Calu3 (cell line): Measurements from ENCODE around the gene PTPN1. TPM values are rescaled to one million over a fixed set of nuclear protein-coding genes. Genes with fewer than 3 reads are reported as not detected.

Source experiments
- BruUV-seq: library from RNA; stranded (reverse); fragments of 400-500 nt; replicated peaks from 2 replicates; lab custom pipeline; 2021; lab: Mats Ljungman, UMichigan
- CTCF ChIA-PET: fragments of 300-600 bp; sonication (Branson Sonifier 250); formaldehyde crosslinking; loops from one replicate; lab custom pipeline; 2022; ENCODE audit warnings: antibody characterized with exemption; lab: Charles Lee
- DNase-seq: peaks from one replicate; pipeline ENCODE4 v3.0.0; 2022
- H3K27ac Mint-ChIP-seq: one replicate; pipeline ENCODE4 v1.8.0; 2022; ENCODE audit warnings: mixed read lengths; ENCODE audit not compliant: unreplicated experiment
- H3K27me3 Mint-ChIP-seq: one replicate; pipeline ENCODE4 v1.8.0; 2022; ENCODE audit warnings: mixed read lengths; ENCODE audit not compliant: unreplicated experiment
- H3K36me3 Mint-ChIP-seq: one replicate; pipeline ENCODE4 v1.8.0; 2022; ENCODE audit warnings: mild to moderate bottlenecking, moderate library complexity, mixed read lengths; ENCODE audit not compliant: insufficient read depth, unreplicated experiment
- H3K4me1 Mint-ChIP-seq: one replicate; pipeline ENCODE4 v1.8.0; 2022; ENCODE audit warnings: mild to moderate bottlenecking, low read depth, mixed read lengths; ENCODE audit not compliant: unreplicated experiment
- H3K4me3 Mint-ChIP-seq: one replicate; pipeline ENCODE4 v1.8.0; 2022; ENCODE audit warnings: mild to moderate bottlenecking, low read depth, moderate library complexity, mixed read lengths; ENCODE audit not compliant: unreplicated experiment
- H3K9me3 Mint-ChIP-seq: one replicate; pipeline ENCODE4 v1.8.0; 2022; ENCODE audit warnings: low read depth, mixed read lengths; ENCODE audit not compliant: unreplicated experiment
- intact Hi-C: fragments of 100-400 bp; cut with micrococcal nuclease; formaldehyde crosslinking; loops from one replicate; pipeline ENCODE4 v1.10.0; 2022; ENCODE audit not compliant: unreplicated experiment
- total RNA-seq: library from RNA; stranded (reverse); gene quantifications from 2 replicates; pipeline ENCODE4 v1.2.3, GENCODE V29; 2022
- TF ChIP-seq, protein P1 (sequence below): fragments of 200-600 bp; IDR thresholded peaks from one replicate; pipeline ENCODE4 v1.8.0; 2022; ENCODE audit warnings: antibody characterized with exemption; ENCODE audit not compliant: unreplicated experiment

Gene PTPN1
- total RNA-seq, 1 experiment from 2014 or later = 58.5 TPM

DNA sequence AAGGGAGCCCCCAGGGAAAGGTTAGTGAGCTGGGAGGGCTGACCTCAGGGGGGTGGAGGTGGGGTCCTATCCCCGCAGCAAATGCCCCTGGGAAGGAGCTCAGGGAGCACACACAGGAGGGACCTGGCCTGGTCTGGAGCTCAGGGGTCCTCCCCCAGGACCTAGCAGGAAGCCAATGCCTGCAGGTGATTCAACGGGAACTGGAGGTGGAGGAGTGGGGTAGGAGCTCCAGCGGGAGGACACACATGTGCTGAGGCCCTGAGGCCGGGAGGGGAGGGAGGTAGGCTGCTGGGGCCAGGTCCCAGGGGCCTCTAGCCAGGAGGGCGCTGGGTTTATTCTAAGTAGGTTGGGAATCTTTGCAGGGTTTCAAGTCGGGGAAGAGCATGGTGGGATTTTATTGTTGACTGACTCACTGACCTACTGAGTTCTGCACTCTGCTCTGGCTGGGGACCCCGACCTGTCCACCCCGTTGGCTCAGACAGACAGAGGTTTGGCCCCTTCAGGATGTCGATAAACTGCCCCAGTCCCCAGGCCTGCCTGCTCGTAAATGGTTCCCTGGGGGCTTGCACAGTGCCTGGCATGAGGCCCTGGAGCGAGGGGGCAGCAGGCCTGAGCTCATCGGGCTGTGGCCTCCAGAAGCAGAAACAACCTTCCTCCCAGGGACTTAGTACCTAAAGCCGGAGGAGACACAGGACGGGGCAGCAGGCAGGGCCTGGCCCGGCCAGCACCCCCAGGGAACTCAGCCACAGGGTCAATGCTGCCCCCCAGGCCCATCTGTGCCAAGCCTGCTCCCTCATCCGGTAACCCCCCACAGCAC is 118.9 kb downstream of the PTPN1 start:
- TF ChIP-seq, protein P1, sequence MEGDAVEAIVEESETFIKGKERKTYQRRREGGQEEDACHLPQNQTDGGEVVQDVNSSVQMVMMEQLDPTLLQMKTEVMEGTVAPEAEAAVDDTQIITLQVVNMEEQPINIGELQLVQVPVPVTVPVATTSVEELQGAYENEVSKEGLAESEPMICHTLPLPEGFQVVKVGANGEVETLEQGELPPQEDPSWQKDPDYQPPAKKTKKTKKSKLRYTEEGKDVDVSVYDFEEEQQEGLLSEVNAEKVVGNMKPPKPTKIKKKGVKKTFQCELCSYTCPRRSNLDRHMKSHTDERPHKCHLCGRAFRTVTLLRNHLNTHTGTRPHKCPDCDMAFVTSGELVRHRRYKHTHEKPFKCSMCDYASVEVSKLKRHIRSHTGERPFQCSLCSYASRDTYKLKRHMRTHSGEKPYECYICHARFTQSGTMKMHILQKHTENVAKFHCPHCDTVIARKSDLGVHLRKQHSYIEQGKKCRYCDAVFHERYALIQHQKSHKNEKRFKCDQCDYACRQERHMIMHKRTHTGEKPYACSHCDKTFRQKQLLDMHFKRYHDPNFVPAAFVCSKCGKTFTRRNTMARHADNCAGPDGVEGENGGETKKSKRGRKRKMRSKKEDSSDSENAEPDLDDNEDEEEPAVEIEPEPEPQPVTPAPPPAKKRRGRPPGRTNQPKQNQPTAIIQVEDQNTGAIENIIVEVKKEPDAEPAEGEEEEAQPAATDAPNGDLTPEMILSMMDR = no peak
- H3K4me3 Mint-ChIP-seq = no peak overlapping the region
- H3K4me1 Mint-ChIP-seq = peaks cover 32% of the 10 kb centered on the region
- intact Hi-C loops = loop anchor here (5.0 kb wide), 1 partner anchor 118 kb away; no protein-coding TSS in a partner anchor
- H3K9me3 Mint-ChIP-seq = no peaks in the 10 kb centered on the region
- peaks cover 8% of the 10 kb centered on the region for H3K36me3 Mint-ChIP-seq
- no peak for DNase-seq
- BruUV-seq = no TSS peak
- no peak overlapping the region for H3K27ac Mint-ChIP-seq
- H3K27me3 Mint-ChIP-seq = no peaks in the 10 kb centered on the region
- CTCF ChIA-PET = interaction anchor here (0.6 to 4.5 kb wide), 7 partner anchors 15 to 118 kb away, joined by 3 to 28 read pairs (median 3); no protein-coding TSS in a partner anchor

DNA sequence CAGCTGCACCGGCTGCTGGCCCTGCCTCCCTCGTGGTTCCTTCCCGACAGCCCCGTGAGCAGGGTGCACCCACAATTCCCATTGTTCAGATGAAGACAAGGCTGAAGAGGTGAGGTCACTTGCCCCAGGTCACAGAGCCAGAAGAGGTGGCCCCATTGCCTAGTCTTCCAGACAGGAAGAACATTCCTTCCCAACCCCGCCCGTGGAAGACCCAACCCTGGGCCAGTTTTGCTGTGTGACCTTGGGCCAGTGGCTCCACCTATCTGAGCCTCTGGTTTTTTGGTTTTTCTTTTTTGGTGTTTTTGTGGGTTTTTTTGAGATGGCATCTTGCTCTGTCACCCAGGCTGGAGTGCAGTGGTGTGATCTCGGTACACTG is 119.5 kb downstream of the PTPN1 start:
- CTCF ChIA-PET = interaction anchor here (4.5 kb wide), 1 partner anchor 30 kb away, joined by 28 read pairs; no protein-coding TSS in a partner anchor
- Mint-ChIP-seq H3K27ac (no peak overlapping the region), H3K36me3 (peaks cover 2% of the 10 kb centered on the region), H3K27me3 (no peaks in the 10 kb centered on the region), H3K4me3 (no peak overlapping the region), H3K4me1 (peaks cover 26% of the 10 kb centered on the region), H3K9me3 (no peaks in the 10 kb centered on the region)
- DNase-seq = no peak
- intact Hi-C loops = loop anchor here (5.0 kb wide), 1 partner anchor 118 kb away; no protein-coding TSS in a partner anchor
- BruUV-seq = no TSS peak
- TF ChIP-seq, protein P1 = no peak

DNA sequence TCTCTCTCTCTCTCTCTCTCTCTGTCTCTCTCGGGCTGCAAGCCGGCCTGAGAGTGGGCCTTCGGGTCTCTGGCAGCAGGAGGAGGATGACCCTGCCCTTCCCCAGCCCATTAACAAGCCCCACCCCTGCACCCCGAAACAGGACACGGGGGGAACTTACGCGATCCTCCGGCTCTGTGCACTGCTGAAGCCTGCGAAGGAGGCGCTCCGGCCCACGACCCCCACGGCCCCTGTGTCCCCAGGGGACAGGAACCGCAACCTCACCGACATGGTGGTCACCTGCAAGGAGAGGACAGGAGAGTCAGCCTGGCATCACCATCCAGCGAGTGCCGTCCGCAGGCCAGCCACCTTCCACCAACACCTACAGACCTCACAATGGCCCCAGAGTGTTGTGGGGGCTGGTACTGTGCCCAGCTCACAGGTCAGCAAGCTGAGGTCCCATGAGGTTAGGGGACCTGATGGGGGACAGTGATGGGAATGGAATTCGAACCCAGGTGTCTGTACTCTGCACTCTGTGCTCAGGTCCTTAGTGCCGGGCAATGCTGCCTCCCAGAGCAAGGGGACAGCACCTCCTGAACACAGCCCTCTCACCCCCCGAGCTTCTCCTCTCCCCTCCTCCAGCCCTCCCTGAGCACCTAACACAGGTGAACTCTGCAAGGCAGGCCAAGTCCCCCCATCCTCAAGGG is 120.5 kb downstream of the PTPN1 start:
- H3K27ac Mint-ChIP-seq = no peak overlapping the region
- intact Hi-C loops = no loop called here
- DNase-seq = no peak
- H3K27me3 Mint-ChIP-seq = no peaks in the 10 kb centered on the region
- no peaks in the 10 kb centered on the region for H3K36me3 Mint-ChIP-seq
- H3K4me1 Mint-ChIP-seq = peaks cover 23% of the 10 kb centered on the region
- no peaks in the 10 kb centered on the region for H3K9me3 Mint-ChIP-seq
- BruUV-seq = no TSS peak
- TF ChIP-seq, protein P1 = no peak
- no peak overlapping the region for H3K4me3 Mint-ChIP-seq
- CTCF ChIA-PET = no interaction called here

DNA sequence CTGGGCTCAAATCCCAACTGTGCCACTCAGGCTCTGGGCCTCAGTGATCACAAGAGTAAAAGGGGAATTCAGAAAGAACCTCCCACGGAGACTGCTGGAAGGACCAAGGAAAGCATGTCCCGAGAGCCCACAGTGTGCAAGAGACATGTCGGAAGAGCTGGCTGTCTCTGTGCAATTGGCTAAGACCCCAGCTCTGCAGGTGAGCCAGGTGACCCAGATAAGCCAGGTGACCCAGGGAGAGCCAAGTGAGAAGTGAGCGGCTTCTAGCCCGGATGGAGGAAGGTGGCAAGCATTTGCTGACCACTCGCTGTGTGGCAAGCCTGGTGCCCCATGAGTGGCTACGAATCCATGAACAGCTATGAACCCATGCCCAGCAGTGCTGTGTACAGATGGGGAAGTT is 122.1 kb downstream of the PTPN1 start:
- Mint-ChIP-seq H3K4me3 (no peak overlapping the region), H3K27me3 (no peaks in the 10 kb centered on the region), H3K9me3 (no peaks in the 10 kb centered on the region), H3K4me1 (peaks cover 34% of the 10 kb centered on the region), H3K36me3 (no peaks in the 10 kb centered on the region), H3K27ac (no peak overlapping the region)
- intact Hi-C loops = no loop called here
- DNase-seq = no peak
- CTCF ChIA-PET = interaction anchor here (1.0 kb wide), 1 partner anchor 31 kb away, joined by 3 read pairs; no protein-coding TSS in a partner anchor
- BruUV-seq = no TSS peak
- TF ChIP-seq, protein P1 = no peak
